Right lobe of liver (tissue), 4 donors: Measurements from ENCODE around the gene SPON1.

Source experiments
- POLR2A ChIP-seq: fragments of 450-650 bp; IDR thresholded peaks from one replicate; pipeline ENCODE4 v1.6.1; 2017; ENCODE audit warnings: antibody characterized with exemption, mild to moderate bottlenecking
- TF ChIP-seq, protein P1 (sequence below), 4 donors: fragments of 200-600 bp in 3 of 4; fragments of 450-650 bp in 1 of 4; IDR thresholded peaks; one replicate each; pipeline versions ENCODE4 v1.5.1 to v1.8.0; 2016 to 2022; ENCODE audit warnings: antibody characterized with exemption in 4 of 4, mild to moderate bottlenecking in 2 of 4
- donor health status: DM: no; HTN: no; CAD: no.
- donor health status: DM: no; HTN: no; CAD: no.
- donor health status: DM: no; HTN: yes; CAD: no.

- TF ChIP-seq, protein P1, sequence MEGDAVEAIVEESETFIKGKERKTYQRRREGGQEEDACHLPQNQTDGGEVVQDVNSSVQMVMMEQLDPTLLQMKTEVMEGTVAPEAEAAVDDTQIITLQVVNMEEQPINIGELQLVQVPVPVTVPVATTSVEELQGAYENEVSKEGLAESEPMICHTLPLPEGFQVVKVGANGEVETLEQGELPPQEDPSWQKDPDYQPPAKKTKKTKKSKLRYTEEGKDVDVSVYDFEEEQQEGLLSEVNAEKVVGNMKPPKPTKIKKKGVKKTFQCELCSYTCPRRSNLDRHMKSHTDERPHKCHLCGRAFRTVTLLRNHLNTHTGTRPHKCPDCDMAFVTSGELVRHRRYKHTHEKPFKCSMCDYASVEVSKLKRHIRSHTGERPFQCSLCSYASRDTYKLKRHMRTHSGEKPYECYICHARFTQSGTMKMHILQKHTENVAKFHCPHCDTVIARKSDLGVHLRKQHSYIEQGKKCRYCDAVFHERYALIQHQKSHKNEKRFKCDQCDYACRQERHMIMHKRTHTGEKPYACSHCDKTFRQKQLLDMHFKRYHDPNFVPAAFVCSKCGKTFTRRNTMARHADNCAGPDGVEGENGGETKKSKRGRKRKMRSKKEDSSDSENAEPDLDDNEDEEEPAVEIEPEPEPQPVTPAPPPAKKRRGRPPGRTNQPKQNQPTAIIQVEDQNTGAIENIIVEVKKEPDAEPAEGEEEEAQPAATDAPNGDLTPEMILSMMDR (IDR thresholded peaks at IDR 0.05) = no peak
- no peak for TF ChIP-seq POLR2A
Measured at GRCh38 chr11:14029440-14029839, 66.9 kb downstream of the SPON1 start.
